Activated CD8-positive, alpha-beta memory T cell treated with anti-CD3 and anti-CD28 coated beads, Interleukin-2, amount 50 U/mL, for 24 hours (primary cell): ENCODE results near the gene RD3L.
"Not testable (repeated sequence)": the region's sequence is repeated elsewhere in the genome, so short reads cannot be mapped to it uniquely, and the experiment has no call there.

Experiments
- DNase-seq: peaks from one replicate; pipeline ENCODE4 v3.0.0-alpha.2; 2020; ENCODE audit errors: extremely low read depth

Gene RD3L

GRCh38 chr14:103941973-103942736, at the start of gene RD3L:
Gene RD3L, minus strand, starts transcription at chr14:103942529. Its CDS starts 834 bp downstream, at chr14:103941695.
- DNase-seq = no peak

- no peak for DNase-seq
Observed at GRCh38 chr14:103989964-103990363, 47.6 kb upstream of the RD3L start.

GRCh38 chr14:103989034-103989433, 46.7 kb upstream of the RD3L start:
- no peak for DNase-seq

GRCh38 chr14:103984196-103984595, 41.9 kb upstream of the RD3L start:
- no peak for DNase-seq

DNA sequence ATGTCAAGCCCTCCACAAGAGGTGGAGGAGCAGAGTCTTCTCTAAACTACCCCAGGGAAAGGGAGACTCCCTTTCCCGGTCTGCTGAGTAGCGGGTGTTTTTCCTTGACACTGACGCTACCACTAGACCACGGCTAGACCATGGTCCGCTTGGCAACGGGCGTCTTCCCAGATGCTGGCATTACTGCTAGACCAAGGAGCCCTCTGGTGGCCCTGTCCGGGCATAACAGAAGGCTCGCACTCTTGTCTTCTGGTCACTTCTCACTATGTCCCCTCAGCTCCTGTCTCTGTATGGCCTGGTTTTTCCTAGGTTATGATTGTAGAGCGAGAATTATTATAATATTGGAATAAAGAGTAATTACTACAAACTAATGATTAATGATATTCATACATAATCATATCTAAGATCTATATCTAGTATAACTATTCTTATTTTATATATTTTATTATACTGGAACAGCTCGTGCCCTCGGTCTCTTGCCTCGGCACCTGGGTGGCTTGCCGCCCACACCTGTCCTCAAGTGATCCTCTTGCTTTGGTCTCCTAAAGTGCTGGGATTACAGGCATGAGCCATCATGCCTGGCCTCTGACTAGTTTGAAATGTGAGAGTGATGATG, 38.4 kb upstream of the RD3L start:
- not testable (repeated sequence) for DNase-seq

- DNase-seq = no peak
Observed at GRCh38 chr14:103974575-103974974, 32.2 kb upstream of the RD3L start.

DNA sequence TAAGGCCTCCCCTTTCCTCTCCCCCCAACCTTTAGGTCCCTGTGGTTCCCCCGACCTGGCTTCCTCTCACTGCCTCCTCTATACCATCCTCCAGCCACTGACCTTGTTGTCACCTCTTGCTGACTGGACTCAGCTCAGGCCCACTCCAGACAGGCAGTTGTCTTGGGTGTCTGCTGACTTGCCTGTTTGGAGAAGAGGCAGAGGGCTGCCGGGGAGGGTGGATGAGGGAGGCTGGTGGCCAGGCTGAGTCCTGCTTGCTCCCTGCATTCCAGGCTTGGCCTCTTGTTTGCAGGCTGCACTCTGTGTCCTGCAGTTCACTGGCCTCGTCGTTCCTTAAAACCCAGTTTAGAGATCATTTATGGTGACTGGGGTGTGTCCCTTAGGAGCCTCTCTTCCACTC, 31.0 kb upstream of the RD3L start:
- DNase-seq = no peak

DNA sequence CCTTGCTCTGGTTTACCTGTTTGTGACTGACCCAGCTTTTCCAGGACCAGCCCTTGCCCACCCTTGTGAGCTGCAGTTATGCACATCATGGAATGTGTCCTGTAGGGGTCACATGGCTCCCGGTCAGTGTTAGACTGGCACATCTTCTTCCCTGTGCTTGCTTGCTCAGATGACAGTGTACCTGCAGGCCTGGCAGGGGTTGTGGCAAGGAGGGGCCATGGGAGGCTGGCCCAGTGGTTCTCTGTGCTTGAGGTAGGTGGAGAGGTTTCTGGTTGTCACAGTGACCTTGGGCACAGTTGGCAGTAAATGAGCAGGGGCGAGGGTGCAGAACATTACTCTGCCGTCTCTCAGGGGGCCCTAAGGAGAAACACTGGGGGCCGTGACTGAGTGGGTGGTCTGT, 27.6 kb upstream of the RD3L start:
- no peak for DNase-seq

GRCh38 chr14:103966631-103967030, 24.3 kb upstream of the RD3L start:
- DNase-seq = no peak

GRCh38 chr14:103961928-103962578, 19.7 kb upstream of the RD3L start:
- DNase-seq = no peak

DNA sequence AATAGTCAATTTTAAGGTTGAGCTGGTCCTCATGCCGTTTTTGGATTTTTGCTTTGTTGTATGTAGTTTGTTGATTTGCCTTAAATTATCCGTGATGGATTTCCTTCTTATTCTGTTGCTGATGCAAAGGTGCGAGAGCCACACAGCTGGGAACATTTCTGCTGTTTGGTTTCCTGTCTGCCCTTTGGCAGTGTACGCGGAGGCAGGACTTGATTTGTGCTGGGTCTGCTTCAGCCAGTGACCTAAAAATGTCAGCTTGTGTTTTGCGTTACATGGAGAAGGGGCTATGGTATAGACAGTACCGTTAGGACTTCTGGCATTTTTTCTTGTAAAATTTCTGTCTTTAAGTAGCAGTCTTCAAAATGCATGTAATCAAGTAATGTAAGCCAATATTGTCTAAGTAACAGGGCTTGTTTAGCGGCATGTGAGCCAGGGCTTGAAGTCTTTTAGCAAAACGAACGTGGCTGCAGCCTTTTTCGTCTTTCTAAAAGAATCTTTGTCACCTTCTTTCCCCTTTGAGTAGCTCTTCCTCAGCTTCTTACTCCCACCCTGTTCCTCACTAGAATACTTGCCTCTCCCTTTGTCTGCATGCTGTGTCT, 18.2 kb upstream of the RD3L start:
- no peak for DNase-seq

DNA sequence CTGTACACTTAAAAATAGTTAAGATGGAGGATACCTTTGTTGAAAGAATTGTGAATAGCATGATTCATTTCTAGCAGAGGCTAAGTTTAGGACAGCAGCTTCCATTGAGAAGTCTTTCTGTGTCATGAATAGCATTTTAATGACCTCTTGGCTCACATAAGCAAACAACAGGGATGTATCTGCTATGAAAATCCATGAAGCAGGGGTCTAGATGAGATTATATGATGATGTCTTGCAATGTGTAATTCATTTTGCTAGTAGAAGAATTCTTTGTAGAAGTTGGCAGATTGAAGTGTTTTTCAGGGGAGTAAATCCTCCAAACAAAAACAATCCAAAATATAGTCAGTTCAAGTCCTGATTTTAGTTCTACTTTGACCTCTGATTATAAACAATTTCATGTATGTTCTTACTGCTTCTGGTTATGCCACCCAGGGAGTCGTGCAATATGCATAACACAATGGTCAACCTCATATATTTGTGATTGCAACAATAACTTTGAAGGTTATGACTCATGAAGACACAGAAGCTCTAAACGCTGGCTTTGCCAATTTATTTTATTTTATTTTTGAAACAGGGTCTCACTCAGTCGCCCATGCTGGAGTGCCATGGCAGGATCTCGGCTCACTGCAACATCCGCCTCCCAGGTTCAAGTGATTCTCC, 6.9 kb upstream of the RD3L start:
- DNase-seq = no peak

GRCh38 chr14:103948442-103948841, 6.1 kb upstream of the RD3L start:
- no peak for DNase-seq

DNA sequence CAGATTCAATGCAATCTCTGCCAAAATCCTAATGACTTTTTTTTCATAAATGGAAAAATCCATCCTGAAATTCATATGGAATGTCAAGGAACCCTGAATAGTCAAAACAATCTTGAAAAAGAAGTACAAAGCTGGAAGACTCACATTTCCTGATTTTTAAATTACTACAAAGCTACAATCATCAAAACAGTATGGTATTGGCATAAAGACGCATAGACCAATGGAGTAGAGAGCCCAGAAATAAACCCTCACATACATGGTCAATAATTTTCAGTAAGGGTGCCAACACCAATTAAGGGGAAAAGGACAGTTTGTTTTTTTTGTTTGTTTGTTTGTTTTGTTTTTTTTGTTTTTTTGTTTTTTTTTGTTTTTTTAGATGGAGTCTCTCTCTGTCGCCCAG, 4.6 kb upstream of the RD3L start:
- no peak for DNase-seq

- DNase-seq = no peak
Observed at GRCh38 chr14:103943673-103944072, 1.3 kb upstream of the RD3L start.

GRCh38 chr14:103941462-103941861, 867 bp downstream of the RD3L start:
- no peak for DNase-seq

GRCh38 chr14:103935102-103935501, 7.2 kb downstream of the RD3L start:
- DNase-seq = no peak

DNA sequence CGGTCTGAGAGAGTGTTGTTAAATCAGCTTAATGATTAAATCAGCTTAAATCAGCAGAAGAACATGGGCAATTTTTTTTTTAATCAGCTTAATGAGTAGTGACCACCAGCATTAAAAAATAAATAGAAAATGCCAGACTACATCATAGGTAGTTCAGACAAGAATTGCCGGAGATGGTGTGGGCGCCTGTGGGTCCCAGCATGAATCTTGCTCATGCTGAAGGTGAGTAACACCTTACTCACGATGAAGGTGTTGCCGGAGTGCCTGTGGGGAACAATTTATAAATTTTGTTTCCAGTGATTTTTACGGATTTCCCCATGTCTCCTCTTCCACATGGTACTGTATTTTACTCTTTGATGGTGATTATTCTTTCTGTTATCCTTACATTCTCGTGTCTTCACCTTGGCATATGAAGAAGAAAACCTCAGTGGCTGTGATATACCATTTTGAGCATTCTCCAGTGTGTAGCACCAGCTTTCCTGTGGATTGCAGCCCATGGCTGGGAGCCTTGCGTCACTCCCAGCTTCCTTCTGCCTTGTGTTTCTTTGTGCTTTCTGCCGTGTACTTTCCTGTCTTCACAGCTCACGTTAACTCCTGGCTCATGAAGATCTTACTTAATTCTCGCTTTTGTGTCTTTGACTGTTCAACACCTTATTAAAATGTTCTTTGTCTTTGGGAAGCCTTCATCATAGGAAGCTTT, 9.4 kb downstream of the RD3L start:
- no peak for DNase-seq

- DNase-seq = no peak
Observed at GRCh38 chr14:103931422-103931821, 10.9 kb downstream of the RD3L start.

DNA sequence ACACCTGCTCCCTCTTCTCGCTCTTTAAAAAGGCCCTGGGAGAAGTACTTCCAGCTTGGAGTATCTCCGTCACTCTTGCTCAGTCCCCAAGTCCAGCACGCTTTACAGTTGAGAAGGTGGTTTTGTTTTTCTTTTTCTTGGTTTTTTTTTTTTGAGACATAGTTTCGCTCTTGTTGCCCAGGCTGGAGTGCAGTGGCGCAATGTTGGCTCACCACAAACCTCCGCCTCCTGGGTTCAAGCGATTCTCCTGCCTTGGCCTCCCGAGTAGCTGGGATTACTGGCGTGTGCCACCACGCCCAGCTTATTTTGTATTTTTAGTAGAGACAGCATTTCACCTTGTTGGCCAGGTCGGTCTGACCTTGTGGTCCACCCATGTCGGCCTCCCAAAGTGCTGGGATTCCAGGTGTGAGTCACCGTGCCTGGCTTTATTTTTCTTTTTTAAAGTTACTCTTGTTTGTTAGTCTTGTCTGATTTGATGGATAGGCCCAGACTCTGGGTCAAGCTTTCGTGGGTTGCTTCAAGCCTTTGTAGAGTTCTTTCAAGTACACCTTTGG, 12.2 kb downstream of the RD3L start:
- DNase-seq = no peak
